HG03060 (cell line): ENCODE results near the gene FGFRL1.

ENCODE experiments used
- ATAC-seq: cut with Tn5 transposase; IDR thresholded peaks from one replicate; pipeline ENCODE4 v1.9.1; 2021; ENCODE audit warnings: low read depth, moderate number of reproducible peaks; ENCODE audit not compliant: unreplicated experiment

FGFRL1 gene

GRCh38 chr4:1061056-1061700 lies 49.8 kb downstream of the FGFRL1 start:
- ATAC-seq: no peak

- ATAC-seq: no peak
Measured at GRCh38 chr4:1061760-1062159, 50.3 kb downstream of the FGFRL1 start.

GRCh38 chr4:1062419-1062818 lies 51.0 kb downstream of the FGFRL1 start:
- ATAC-seq: no peak

GRCh38 chr4:1065732-1066131 lies 54.3 kb downstream of the FGFRL1 start:
- no peak for ATAC-seq

GRCh38 chr4:1069394-1069793 lies 58.0 kb downstream of the FGFRL1 start:
- ATAC-seq: no peak

GRCh38 chr4:1072830-1073446 lies 61.5 kb downstream of the FGFRL1 start:
- no peak for ATAC-seq

- no peak for ATAC-seq
Measured at GRCh38 chr4:1074077-1074476, 62.7 kb downstream of the FGFRL1 start.

- ATAC-seq: no peak
Measured at GRCh38 chr4:1075225-1075624, 63.8 kb downstream of the FGFRL1 start.

GRCh38 chr4:1075809-1076699 lies 64.6 kb downstream of the FGFRL1 start:
- ATAC-seq: no peak
